ENCODE results near the gene PROCA1.

DNA sequence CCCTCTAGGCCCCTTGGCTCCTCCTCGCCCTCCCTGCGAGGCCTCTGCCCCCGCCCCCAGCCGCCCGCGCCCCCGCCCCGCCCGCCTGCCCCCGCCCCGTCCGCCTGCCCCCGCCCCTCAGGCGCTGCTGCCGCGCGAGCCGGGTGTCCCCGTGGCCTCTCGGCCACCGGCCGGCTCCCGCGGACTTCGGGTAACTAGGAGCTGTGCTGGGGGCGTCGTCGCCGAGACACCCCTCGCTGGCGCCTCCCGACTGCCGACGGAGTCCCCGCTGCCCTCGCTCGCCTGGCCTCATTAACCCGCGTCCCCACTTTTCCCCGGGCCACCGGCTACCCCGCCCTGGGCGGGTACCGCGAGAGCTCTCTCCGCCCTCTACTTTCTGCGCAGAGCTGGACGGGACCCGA lies 14.5 kb upstream of the PROCA1 start, which contains the start of gene TLCD1:
- TF ChIP-seq, protein P1, sequence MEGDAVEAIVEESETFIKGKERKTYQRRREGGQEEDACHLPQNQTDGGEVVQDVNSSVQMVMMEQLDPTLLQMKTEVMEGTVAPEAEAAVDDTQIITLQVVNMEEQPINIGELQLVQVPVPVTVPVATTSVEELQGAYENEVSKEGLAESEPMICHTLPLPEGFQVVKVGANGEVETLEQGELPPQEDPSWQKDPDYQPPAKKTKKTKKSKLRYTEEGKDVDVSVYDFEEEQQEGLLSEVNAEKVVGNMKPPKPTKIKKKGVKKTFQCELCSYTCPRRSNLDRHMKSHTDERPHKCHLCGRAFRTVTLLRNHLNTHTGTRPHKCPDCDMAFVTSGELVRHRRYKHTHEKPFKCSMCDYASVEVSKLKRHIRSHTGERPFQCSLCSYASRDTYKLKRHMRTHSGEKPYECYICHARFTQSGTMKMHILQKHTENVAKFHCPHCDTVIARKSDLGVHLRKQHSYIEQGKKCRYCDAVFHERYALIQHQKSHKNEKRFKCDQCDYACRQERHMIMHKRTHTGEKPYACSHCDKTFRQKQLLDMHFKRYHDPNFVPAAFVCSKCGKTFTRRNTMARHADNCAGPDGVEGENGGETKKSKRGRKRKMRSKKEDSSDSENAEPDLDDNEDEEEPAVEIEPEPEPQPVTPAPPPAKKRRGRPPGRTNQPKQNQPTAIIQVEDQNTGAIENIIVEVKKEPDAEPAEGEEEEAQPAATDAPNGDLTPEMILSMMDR (conservative IDR thresholded peaks at IDR 0.05; ENCODE audit: low read length), result no peak
- no peak for TF ChIP-seq EZH2phosphoT487 (IDR thresholded peaks at IDR 0.05; ENCODE audit: borderline replicate concordance)

Data from Loucy (cell line).